Heart left ventricle (tissue), 13 donors: Measurements from ENCODE around the gene CDK6.

Experiments used
- POLR2A ChIP-seq, 2 donors: fragments of 450-650 bp; IDR thresholded peaks; one replicate each; pipeline ENCODE4 v1.6.1; 2017; ENCODE audit warnings: antibody characterized with exemption in 2 of 2, mild to moderate bottlenecking in 2 of 2, moderate library complexity in 2 of 2
- TF ChIP-seq, protein P1 (sequence below), 12 donors: fragments of 200-600 bp; sonication (generic) in 4 of 12; IDR thresholded peaks; one replicate each; pipeline versions ENCODE4 v1.5.0 to v1.8.0; 2018 to 2022; ENCODE audit warnings: antibody characterized with exemption in 12 of 12, mild to moderate bottlenecking in 5 of 12
- donor health status: ischemic (EF 13 %, LVEDD 7.1; RV severe dilation, severe dysfunction).
- donor health status: DM: no; HTN: yes; CAD: no.
- donor health status: DM: no; HTN: no; CAD: no.
- donor health status: ischemic (EF 25% LVEDD 6.9; RV normal size, moderate dysfunction).
- donor health status: ischemic (EF 25% LVEDD 5.7; RV mildly dilated, moderate dysfunction).
- donor health status: ischemic (EF 35%, LVEDD 5.7; RV mildly dilated, moderate dysfunction).
- donor health status: nonischemic (EF 11% LVEDD 7.7; RV severe dilation, severe dysfunction).
- donor health status: DM: yes; HTN: yes; CAD: no.
- donor health status: PGD.
- donor health status: ischemic (EF 29% LVEDD 5.4; RV normal size, mild dysfunction).
- donor health status: nonischemic (EF 23%, LVEDD 6.1; RV moderate dilation, normal function).

DNA sequence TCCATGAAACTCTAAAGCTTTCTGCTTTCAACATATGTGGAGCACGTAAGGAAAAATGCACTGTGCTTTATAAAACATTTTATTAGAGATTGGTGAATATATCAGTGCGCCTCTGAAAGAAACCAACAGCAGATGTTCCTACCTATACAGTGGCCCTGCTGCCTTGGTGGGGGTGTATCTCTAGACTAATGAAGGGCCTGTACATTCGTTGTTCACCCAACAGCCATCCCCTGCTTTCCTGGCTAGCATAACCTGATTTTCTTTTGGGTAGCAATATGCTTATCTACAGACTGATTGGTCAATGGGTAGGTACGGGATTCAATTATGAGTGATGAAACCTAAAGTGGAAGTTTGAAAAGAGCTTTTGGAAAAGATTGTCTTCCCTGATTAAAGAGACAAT lies 126.5 kb downstream of the CDK6 start:
- TF ChIP-seq, protein P1, sequence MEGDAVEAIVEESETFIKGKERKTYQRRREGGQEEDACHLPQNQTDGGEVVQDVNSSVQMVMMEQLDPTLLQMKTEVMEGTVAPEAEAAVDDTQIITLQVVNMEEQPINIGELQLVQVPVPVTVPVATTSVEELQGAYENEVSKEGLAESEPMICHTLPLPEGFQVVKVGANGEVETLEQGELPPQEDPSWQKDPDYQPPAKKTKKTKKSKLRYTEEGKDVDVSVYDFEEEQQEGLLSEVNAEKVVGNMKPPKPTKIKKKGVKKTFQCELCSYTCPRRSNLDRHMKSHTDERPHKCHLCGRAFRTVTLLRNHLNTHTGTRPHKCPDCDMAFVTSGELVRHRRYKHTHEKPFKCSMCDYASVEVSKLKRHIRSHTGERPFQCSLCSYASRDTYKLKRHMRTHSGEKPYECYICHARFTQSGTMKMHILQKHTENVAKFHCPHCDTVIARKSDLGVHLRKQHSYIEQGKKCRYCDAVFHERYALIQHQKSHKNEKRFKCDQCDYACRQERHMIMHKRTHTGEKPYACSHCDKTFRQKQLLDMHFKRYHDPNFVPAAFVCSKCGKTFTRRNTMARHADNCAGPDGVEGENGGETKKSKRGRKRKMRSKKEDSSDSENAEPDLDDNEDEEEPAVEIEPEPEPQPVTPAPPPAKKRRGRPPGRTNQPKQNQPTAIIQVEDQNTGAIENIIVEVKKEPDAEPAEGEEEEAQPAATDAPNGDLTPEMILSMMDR (IDR thresholded peaks at IDR 0.05), result no peak
- no peak for TF ChIP-seq POLR2A (IDR thresholded peaks at IDR 0.05)
